PC-9 (cell line): ENCODE results near the gene GRIP2.

ENCODE experiments used
- CTCF ChIP-seq: fragments of 200-600 bp; sonication (generic); conservative IDR thresholded peaks from 2 replicates; pipeline ENCODE4 v1.6.1; 2017; ENCODE audit warnings: mixed run types, antibody characterized with exemption, mild to moderate bottlenecking, moderate library complexity
- EZH2 ChIP-seq: fragments of 200-600 bp; sonication (generic); IDR thresholded peaks from 2 replicates; pipeline ENCODE4 v1.8.0; 2017; ENCODE audit warnings: antibody characterized with exemption, low read depth

- no peak for TF ChIP-seq CTCF
- TF ChIP-seq EZH2, result no peak
These were observed 25.8 kb downstream of the GRIP2 start for GRCh38 chr3:14514323-14514720.
